NCI-H1048 (cell line): ENCODE measurements around the gene DFFA.
"Not testable (repeated sequence)": the region's sequence is repeated elsewhere in the genome, so short reads cannot be mapped to it uniquely, and the experiment has no call there.

ENCODE experiments used
- DNase-seq: peaks from one replicate; lab custom pipeline; 2025; lab: John Stamatoyannopoulos, UW

The DFFA gene

DNA sequence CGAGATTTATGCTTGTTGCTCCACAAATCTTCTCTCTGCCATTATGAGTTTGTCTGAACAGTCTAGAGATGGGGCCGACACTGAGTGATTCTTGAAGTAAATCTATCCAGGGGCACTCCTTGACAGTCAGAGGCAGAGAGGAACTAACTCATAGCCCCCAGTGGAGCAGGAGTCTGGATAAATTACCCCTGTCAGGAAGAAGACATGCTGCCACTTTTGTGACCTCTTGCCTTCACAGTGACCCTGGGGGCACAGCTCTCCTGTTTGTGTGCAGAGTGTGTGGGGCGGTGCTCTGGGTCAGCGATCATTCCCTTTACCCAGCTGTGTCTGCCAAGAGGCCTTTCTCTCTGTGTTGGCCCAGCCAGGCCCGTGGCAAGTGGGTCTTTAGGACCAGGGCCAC, 31.9 kb upstream of the DFFA start:
- DNase-seq, result no peak

DNA sequence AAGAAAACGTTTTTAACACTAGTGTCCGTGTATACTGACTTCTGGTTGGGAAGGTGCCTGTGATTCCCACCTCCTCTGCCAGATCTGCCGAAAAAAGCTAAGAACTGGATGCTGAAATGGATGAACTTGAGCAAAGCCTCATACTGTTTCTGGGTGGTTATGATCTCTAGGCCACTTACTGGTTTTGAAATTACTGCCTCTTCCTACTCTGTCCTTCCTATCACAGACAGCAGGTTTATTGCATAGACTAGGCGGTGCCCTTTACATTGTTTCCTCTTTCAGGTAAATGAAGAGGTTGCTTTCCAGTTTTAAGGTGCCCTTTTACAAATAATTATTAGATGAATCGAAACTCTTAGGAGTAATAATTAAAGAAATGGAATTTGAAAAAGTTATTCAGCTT, 29.9 kb upstream of the DFFA start:
- no peak for DNase-seq

DNA sequence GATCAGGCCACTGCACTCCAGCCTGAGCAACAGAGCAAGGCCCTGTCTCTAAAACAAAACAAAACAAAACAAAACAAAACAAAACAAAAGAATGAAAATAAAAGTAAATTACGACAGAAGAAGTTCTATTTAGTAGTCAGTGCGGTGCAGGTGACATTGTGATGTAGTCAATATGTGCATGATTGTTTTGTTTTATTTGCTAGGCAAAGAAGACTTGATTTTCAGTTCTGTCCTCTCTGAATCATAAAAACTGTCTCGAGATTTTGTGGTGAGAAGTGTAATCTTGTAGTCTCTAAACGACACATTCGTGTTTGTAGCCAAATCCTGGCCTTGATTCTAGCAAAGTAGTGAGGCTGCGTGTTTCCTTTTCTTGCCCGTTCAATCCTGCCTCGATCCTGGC, 25.9 kb upstream of the DFFA start:
- DNase-seq, result no peak

DNA sequence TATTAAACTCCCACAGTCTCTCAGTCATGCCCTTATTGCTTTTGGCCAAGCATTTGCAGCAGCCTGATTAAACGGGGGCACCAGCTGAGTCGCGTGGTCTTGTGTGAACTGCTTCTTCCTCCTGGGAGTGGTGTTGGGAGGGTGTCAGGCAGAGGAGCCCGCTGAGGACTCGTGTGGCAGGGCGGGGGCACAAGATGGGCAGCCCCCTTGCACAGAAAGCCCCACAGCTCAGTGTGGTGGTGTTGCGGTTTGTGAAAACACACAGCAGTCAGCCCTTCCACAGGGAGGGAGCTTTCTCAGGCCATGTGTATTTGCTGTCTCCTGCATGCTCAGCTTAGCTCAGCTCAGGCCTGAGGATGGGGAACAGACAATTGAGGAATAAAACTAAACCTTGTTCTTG, 24.8 kb upstream of the DFFA start:
- DNase-seq, result no peak

DNA sequence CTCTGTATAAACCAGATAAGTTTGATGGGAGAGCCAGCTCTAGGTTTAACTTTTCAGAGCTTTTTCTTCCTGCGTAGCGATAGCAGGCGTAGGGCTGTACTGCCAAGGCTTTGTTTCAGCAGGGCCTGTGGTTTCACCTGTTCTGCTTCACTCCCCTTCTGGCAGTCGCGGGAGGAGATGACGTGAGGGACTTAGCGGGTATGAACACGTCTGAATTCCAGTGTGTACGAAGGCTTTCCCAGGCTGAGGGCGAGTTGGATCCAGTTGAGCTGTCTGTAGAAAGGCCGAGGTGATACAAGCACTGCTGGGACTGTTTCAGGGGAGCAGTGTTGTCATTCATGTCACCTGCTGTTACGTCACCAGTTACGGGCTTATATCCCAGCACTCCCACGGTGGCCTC, 23.6 kb upstream of the DFFA start:
- DNase-seq, result no peak

DNA sequence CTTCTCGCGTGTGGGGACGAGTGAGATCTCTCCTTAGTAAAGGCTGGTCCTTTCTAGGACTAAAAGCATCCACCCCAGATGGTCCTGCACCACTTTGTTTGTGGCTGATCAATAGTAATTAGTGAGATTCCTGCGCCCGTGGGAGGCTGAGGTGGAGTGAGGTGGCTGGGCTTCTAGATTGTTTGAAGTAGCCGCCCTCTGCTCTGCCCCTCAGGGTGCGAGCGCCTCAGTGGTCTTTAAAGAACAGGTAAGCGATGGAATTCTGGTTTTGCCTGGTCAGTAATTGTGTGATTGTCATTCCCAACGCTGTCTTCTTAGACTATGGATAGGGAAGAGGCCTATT, 23.1 kb upstream of the DFFA start:
- DNase-seq, result no peak

DNA sequence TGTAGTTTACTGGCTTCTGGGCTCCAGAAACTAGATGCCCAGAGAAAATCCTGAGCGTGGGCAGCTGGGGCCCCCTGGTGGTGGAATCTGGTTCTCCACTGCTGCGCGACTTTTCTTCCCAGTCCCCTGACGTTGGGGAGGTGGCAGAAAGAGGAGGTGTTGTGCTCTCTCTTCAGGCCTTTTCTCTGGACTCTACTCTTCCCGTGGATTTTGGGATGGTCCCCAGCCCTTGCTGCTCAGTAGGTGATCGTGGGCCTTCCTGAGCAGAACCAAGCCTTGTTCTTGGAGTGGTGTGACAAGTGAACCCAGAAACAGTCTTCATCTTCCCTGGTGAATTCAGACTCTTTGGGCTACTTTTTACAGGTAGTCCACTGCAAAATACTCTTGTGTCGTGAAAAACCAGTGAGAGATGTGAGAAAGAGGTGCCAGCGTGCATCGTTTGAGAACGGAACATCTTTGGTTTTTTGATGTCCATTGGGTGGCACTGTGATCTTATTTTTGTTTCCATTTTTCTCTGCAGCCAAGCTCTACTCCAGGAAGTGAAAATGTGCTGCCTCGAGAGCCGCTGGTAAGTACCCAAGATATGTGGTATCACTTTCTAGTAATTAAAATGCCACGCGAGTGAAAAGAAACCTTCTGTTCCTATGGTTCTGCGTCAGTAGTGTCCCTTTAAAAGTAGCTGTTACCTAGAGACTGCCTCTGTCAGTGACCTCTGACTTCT, 22.6 kb upstream of the DFFA start:
- DNase-seq, result peak; percentile 10

DNA sequence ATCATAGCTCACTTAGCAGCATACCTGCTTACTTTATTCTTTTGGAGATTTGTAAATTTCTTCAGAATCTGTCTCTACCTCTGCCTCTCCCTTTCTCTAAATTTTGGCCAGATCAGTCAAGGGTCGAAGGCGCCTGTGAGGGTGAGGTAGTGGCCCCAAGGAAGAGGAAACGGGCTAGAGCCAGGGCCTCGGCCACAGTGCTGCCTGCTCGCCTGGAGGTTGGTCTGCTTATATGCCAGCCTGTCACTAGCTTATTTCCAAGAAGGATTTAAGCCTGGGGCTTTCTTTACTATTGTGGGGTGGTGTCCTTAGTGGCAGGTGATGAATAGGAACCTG, 22.1 kb upstream of the DFFA start:
- DNase-seq, result no peak

DNA sequence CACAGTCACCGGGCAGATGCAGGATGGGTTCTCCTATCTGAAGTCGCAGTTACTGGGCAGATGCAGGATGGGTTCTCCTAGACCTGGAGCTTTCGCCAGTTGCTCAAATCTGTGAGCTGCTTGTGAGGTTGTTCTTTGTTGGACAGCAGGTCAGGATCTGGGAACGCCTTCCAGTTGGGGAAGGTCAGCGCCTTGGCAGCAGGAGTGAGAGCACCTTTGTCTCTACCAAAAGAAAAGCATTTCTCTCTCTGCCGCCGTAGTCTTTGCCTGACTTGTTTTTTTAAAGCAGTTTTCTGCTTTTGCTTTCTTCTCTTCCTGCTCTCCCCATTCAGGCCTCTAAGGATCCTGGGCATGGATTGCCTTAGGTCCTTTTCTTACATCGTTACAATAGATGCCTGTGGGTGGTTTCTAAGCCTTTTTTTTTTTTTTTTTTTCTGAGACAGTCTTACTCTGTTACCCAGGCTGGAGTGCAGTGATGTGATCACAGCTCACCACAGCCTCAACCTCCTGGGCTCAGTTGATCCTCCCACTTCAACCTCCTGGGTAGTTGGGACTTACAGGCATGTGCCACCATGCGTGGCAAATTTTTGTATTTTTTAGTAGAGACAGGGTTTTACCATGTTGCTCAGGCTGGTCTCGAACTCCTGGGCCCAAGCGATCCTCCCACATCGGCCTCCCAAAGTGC, 18.1 kb upstream of the DFFA start:
- no peak for DNase-seq

DNA sequence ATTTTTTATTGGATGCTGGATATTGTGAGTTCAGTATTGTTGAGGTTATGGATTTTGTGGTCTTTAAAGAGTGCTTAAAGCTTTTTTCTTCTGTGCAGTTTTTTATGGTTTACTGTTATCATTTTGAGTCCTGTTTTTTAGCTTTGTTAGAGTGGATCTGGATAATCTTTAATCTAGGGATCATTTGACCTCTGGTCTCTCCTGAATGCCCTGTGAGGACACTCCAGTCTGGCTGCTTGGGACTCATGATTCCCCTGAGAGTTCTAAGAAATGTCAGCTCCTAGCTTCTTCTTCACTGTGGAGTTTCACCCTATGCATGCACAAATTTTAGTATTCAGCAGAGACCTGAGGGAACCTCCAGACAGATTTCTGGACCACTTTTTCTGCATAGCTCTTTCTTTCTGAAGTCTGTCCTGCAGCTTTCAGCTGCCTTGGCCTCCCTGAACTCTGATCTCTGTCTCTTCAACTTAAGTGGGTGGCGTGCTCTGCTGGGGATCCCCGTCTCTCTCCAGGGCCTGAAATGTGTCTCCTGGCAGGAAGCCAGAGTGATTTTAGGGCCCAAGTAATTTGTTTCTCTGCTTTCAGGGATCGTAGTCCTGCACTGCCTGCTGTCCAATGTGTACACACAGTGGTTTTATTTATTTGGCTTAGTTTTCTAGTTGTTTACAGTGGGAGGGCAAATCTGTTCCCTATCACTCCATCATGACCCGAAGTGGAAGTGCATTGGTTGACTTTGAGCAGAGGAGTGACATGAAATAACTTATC, 17.1 kb upstream of the DFFA start:
- no peak for DNase-seq

DNA sequence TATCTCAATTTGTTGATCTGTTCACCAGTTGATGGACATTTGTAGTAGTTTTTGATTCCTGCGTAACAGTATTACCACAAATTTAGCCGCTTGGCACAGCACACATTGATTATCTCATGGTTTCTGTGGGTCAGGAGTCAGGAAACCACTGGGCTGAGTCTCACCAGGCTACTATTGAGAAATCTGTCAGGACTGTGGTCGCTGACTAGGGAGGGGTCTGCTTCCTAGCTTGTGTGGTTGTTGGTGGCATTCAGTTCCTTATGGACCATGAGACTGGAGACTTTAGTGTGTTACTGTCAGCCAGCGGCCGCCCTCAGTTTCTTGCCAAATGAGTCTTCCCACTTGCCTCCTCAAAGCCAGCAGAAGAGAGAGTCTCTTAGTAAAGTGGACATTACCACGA, 12.2 kb upstream of the DFFA start:
- no peak for DNase-seq

DNA sequence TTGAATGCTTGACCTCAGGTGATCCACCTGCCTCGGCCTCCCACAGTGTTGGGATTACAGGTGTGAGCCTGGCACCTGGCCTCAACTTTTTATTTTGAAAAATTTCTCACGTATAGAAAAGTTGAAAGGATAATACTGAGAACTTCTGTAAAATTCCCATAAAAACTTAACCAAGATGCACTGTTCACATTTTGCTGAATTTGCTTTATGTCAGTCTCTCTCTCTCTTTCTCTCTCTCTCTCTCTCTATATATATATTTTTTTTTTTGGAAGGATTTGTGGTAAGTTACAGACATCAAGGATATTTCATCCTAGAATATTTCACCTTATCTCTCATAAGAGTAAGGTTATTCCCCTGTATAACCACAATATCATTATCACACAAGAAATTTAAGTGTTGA, 8.3 kb upstream of the DFFA start:
- DNase-seq, result no peak

DNA sequence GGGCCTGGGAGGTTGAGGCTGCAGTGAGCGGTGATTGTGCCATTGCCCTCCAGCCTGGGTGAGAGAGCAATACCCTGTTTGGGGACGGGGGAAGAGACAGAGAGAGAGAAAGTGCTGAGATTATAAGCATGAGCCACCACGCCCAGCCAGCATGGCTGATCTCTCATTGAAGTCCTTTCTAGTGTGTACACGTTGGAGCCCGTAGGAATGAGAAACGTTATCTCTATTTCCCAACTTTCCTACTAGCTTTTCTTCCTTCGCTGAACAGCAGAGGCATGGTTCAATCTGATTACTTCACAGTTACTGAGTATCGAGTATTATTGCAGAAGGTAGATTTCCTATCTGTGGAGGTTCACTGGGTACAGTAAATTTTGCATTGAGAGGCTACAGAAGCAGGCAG, 7.0 kb upstream of the DFFA start:
- no peak for DNase-seq

DNA sequence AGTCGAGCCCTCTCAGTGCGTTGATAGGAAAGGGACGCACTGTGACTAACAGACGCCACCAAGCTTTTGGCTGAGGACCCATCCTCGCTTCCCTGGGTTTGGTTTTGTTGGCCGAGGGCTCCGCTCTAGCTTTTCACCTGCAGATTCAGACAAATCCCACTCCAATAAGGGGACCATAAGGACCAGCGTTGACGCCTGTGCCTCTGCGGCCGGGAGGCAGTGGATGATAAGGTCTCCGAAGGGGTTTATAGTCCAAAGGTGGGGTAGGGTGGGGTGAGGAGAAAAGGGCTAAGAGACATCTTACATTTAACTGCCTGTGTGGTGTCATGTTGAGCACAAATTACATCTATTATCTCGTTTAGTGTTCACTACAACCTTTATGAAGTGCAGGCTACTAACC, 3.2 kb upstream of the DFFA start:
- DNase-seq, result no peak

DNA sequence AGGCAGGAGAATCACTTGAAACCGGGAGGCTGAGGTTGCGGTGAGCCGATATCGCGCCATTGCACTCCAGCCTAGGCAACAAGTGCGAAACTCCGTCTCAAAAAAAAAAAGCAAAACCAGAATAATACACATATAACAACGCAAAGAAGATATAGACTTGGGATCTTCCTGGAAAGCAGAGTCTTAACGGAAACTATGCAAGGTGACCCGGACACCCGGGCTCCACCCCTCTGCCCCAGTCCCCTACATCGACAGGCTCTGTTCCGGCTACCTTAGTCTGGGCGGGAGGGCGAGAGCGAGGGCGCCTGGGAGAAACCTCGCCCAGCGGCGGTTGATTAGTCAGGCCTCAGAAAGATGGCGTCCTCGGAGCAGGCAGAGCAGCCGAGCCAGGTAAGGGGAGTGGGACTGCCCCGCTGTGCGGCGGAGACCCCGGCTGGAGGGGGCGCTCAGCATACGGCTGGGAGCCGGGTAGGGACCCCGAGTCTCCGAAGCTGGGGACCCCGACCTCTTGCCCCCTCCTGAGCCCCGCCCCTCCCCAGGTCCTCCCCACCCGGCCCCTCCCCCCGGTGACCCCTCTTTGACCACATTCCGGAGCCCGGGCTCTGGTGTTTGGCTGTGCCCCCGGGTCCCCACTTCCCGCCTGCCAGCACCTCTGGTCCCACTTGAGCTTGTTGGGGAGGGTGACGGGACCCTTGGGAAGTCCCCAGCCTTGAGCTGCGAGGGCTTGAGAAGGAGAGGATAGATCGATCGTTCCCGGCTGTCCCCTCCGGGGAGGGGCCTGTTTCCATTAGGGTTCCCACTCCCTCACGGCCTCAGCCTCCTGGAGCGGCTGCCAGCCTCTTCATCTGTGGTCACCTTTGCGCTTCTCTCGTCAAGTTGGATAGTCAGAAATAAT, 2.5 kb upstream of the DFFA start, which contains the start of gene PEX14:
TSS of gene PEX14 (plus strand) at position 338 of the 895 bp plus-strand sequence. CDS start at position 355, 17 bp downstream.
- peak; percentile 70 for DNase-seq

DNA sequence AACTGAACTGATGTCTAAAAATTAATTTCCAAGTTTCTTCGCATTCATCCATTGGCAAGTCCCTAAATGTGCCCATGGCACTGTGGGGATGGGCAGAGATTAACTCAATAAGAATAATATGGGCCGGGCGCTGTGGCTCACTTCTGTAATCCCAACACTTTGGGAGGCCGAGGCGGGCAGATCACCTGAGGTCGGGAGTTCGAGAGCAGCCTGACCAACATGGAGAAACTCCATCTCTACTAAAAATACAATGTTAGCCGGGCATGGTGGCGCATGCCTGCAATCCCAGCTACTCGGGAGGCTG, 1.9 kb upstream of the DFFA start:
- not testable (repeated sequence) for DNase-seq

DNA sequence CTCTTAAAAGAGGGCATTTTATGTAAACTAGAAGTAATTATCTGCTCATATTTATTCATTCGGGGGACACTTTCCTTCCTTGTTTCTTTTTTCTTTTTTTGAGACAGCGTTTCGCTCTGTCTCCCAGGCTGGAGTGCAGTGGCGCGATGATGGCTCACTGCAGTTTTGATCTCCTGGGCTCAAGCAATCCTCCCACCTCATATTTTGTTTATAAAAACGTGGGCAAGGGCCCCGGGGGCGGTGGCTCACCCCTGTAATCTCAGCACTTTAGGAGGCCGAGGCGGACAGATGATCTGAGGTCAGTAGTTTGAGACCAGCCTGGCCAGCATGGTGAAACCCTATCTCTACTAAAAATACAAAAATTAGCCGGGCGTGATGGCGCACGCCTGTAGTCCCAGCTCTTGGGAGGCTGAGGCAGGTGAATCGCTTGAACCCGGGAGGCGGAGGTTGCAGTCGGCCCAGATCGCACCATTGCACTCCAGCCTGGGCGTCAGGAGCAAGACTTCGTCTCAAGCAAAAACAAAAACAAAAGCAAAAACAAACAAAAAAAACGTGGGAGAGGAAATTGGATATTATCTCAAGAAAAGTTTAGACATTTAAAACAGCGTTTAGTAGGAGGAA, 926 bp upstream of the DFFA start:
- DNase-seq, result no peak

DNA sequence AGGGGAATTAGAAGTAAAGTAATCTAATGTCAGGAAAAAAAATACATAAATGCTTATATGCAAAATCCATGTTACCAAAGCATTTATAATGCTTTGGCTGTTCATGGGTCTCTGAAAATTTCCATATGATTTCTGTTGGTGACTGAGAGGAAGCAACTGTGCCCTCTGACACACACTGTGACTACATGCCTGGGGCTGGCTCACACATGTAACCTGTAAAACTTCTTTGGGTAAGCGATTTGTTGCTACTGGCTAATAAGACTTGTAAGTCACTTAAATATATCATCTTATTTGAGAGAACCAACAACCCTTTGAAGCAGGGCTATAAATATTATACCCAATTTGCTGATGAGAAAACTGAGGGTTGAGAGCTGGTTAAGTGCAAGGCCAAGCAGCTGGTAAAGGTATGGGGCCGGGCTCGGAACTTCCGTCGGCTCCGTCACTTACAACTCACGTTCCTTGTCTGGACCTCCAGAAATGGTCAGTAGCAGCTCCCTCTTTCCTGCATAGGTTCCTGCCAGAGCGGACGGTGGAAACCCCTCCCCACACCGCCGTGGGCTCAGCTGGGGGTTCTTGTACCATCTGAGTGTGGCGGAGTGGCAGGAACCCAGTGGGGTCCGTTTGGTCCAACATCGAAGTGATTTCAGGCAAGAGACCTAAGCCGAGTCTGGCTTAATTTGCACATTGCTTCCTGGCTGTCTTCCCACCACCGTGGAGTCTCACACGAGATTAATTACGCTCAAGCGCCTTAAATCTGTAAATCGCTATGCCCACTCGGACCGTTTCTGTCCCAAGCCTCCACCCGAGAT, 714 bp downstream of the DFFA start:
- no peak for DNase-seq

DNA sequence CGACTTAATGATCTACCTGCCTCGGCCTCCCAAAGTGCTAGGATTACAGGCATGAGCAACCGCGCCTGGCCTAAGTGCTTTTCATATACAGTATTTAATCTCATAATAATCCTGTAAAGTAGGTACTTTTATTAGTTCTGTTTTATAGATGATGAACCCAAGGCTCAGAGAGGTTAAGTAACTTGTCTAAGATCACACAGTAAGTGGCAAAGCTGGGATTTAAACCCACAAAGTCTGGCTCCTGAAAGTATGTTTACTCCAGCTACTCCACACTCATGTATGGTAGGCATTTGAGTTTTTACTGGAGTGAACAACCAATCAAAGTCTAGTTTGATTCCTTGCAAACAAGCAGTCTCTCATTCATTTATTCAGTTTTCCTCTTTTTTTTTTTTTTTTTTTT, 2.3 kb downstream of the DFFA start:
- no peak for DNase-seq

DNA sequence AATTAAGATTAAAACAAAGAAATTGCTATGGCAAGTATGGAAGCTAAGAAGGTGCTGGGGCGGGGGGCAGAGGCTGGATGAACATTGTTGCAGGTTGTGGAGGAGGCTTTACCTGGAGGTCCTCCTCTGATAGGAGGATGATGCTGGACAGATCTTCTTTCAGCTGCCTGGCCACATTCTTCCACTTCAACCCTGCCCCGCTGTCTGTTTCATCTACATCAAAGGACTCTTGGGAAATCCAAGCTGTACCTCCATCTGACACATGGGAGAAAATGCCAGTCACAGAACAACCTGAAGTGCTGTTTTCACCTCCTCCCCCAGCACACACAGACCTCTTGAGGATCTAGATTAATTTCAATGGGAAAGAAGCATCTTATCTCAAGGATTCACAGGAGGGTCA, 5.3 kb downstream of the DFFA start:
- DNase-seq, result no peak

DNA sequence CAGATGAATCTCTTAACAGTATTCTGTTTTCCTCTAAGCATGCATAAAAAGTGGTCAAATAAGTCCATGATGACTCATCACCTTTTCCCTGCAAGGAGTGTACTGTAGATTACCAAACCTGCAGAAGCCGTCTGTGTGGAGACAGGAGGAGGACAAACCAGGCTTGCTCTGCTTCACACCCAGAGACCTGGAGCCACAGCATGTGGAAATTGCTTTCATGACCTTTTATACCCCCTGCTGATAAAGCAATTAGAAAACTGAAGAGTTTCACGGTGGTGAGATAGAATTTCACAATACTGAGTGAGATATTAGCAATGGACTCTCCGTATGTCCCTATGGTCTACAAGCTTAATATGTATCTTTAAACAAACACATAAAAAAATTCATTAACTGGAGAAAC, 13.1 kb downstream of the DFFA start:
- no peak for DNase-seq
